ENCODE measurements around the gene CIC. TPM values are rescaled to one million over a fixed set of nuclear protein-coding genes. Genes with fewer than 3 reads are reported as not detected.
A peak's percentile ranks its signal among the peaks of the same experiment; 100 is the strongest.

Gene CIC
- total and polyA plus RNA-seq, 2 of the 13 experiments (the other 11 are each of a cell fraction or from before 2014, with no cell fraction given): 5.9 to 8.0 TPM

DNA sequence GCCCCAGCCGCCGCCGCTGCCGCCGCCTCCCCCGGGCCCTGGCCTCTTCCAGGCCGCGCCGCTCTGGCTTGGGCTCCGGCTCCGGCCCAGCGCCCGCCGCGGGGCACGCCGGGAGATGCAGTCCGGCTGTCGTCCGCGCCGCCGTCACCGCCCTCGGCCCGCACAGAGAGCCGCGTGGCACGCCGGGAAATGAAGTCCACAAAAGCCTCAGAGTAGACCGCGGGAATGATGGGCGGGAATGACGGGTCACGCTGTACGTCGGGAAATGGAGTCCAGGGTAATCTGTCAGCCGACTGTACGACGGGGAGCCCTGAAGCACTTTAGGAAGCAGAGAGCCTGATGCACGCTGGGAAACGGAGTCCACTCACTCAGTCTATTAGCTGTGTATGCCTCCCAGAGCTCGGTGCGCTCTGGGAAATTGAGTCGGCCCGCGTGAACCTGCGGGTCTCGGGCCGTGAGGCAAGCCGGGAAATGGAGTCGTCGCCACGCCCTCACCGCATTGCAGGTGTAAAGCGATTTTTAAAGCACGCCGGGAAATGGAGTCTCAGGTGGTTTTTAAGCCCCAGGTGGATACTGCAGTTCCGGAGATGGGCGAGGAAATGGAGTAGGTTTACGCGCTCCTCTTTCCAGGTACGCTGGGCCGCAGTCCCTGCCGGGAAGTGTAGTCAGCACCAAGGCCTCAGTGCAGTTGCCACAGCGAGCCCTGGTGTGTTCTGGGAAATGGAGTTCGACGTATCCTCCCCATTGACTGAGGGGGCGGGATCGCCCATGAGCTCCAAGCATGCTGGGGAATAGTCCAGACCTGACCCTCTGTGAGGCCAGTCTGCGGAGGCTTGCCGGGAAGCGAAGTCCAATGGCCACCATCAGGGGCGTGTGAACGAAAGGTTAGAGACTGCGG lies 26.3 kb upstream of the CIC start, which contains the start of gene GSK3A (continued):
- TF ChIP-seq TBP (CRISPR knock-in tag; IDR thresholded peaks at IDR 0.05) (peak; percentile 98), HINFP (CRISPR knock-in tag; IDR thresholded peaks at IDR 0.05; ENCODE audit: low read depth) (peak; percentile 42; the same call in 1 of the 2 replicates), ZNF230 (CRISPR knock-in tag; IDR thresholded peaks at IDR 0.05) (0 out of 2 replicates have a peak, but pooled peaks have one; percentile 29), ZBTB8A (CRISPR knock-in tag; IDR thresholded peaks at IDR 0.05; ENCODE audit: borderline replicate concordance, low read depth) (no peak), ZNF644 (CRISPR knock-in tag; IDR thresholded peaks at IDR 0.05; ENCODE audit: low read depth) (no peak), CEBPG (CRISPR knock-in tag; IDR thresholded peaks at IDR 0.05) (peak; percentile 83), ZNF607 (CRISPR knock-in tag; IDR thresholded peaks at IDR 0.05; ENCODE audit: borderline replicate concordance) (0 out of 2 replicates have a peak, but pooled peaks have one; percentile 74), MIER3 (CRISPR knock-in tag; IDR thresholded peaks at IDR 0.05; ENCODE audit: borderline replicate concordance) (peak; percentile 14), SNRNP70 (IDR thresholded peaks at IDR 0.05; ENCODE audit: low read depth, low read length) (no peak), HNF4A (CRISPR knock-in tag; IDR thresholded peaks at IDR 0.05) (peak; percentile 70), AHR (CRISPR knock-in tag; IDR thresholded peaks at IDR 0.05) (no peak; the same call in 1 of the 2 replicates), ZBTB38 (CRISPR knock-in tag; IDR thresholded peaks at IDR 0.05) (no peak; the same call in 1 of the 2 replicates), CBX1 (IDR thresholded peaks at IDR 0.05; ENCODE audit: low read depth) (peak; percentile 21), NAIF1 (CRISPR knock-in tag; IDR thresholded peaks at IDR 0.05; ENCODE audit: borderline replicate concordance) (peak; percentile 91), SUZ12 (IDR thresholded peaks at IDR 0.05; ENCODE audit: low read depth, low read length) (peak; percentile 82), ZNF253 (CRISPR knock-in tag; IDR thresholded peaks at IDR 0.05; ENCODE audit: borderline replicate concordance) (no peak), ZNF326 (CRISPR knock-in tag; IDR thresholded peaks at IDR 0.05; ENCODE audit: borderline replicate concordance) (no peak), KDM2A (CRISPR knock-in tag; IDR thresholded peaks at IDR 0.05; ENCODE audit: borderline replicate concordance, low read depth) (peak; percentile 70), ZNF207 (IDR thresholded peaks at IDR 0.05; ENCODE audit: borderline replicate concordance) (no peak), SIN3B (IDR thresholded peaks at IDR 0.05; ENCODE audit: low read length) (peak; percentile 59; the same call in 1 of the 2 replicates), CREM (IDR thresholded peaks at IDR 0.05) (peak; percentile 100), CREM (CRISPR knock-in tag; IDR thresholded peaks at IDR 0.05) (no peak), ASH2L (IDR thresholded peaks at IDR 0.05; ENCODE audit: insufficient read length, low read depth, low read length) (peak; percentile 29), ZSCAN21 (CRISPR knock-in tag; IDR thresholded peaks at IDR 0.05; ENCODE audit: borderline replicate concordance) (peak; percentile 53; the same call in 1 of the 2 replicates), ZNF75D (CRISPR knock-in tag; IDR thresholded peaks at IDR 0.05; ENCODE audit: borderline replicate concordance) (no peak), TCF7 (IDR thresholded peaks at IDR 0.05; ENCODE audit: low read depth) (0 out of 2 replicates have a peak, but pooled peaks have one; percentile 21)
- TF ChIP-seq, protein P1, sequence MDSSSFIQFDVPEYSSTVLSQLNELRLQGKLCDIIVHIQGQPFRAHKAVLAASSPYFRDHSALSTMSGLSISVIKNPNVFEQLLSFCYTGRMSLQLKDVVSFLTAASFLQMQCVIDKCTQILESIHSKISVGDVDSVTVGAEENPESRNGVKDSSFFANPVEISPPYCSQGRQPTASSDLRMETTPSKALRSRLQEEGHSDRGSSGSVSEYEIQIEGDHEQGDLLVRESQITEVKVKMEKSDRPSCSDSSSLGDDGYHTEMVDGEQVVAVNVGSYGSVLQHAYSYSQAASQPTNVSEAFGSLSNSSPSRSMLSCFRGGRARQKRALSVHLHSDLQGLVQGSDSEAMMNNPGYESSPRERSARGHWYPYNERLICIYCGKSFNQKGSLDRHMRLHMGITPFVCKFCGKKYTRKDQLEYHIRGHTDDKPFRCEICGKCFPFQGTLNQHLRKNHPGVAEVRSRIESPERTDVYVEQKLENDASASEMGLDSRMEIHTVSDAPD (CRISPR knock-in tag; IDR thresholded peaks at IDR 0.05): peak; percentile 4; the same call in 1 of the 2 replicates
- TF ChIP-seq, protein P2, sequence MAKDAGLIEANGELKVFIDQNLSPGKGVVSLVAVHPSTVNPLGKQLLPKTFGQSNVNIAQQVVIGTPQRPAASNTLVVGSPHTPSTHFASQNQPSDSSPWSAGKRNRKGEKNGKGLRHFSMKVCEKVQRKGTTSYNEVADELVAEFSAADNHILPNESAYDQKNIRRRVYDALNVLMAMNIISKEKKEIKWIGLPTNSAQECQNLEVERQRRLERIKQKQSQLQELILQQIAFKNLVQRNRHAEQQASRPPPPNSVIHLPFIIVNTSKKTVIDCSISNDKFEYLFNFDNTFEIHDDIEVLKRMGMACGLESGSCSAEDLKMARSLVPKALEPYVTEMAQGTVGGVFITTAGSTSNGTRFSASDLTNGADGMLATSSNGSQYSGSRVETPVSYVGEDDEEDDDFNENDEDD (CRISPR knock-in tag; IDR thresholded peaks at IDR 0.05; ENCODE audit: borderline replicate concordance): peak; percentile 85
